Measurements from ENCODE around the gene ALKBH5.

DNA sequence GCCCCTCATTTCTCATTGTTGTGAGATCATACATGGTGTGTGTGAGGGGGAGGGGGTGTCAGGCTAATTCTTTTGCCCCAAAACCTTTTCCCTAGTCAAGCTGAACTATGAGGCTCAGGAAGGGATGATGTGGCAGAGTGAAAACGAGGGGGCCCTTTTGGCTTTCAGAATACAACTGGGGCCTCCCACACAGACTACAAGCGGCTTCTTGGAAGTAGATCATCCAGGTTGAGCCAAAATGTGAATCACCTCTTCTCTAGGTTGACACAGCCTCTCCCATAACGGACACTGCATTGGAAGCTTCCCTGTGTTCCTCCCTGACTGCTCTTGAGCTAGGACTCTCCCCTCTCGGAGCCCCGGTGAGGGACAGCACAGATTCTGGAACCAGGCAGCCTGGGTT, 2.3 kb upstream of the ALKBH5 start:
- TF ChIP-seq RAD21 (conservative IDR thresholded peaks at IDR 0.05 in 1 of 2, IDR thresholded peaks at IDR 0.05 in 1 of 2) (no peak), CTCF (IDR thresholded peaks at IDR 0.05) (no peak)
